GM03348 (cell line): ENCODE results near the gene FNBP1.
"Not testable (repeated sequence)": the region's sequence is repeated elsewhere in the genome, so short reads cannot be mapped to it uniquely, and the experiment has no call there.

Experiments used
- DNase-seq: peaks from one replicate; pipeline ENCODE4 v3.0.0; 2012; ENCODE audit warnings: low spot score

The FNBP1 gene

GRCh38 chr9:129918296-129918950 is 124.6 kb downstream of the FNBP1 start:
- DNase-seq: no peak

GRCh38 chr9:129916707-129917106 is 126.3 kb downstream of the FNBP1 start:
- DNase-seq: no peak

GRCh38 chr9:129914051-129914450 is 128.9 kb downstream of the FNBP1 start:
- no peak for DNase-seq

GRCh38 chr9:129910628-129911567 is 132.1 kb downstream of the FNBP1 start:
- peak; percentile 92 for DNase-seq

- DNase-seq: no peak
These were observed 133.1 kb downstream of the FNBP1 start for GRCh38 chr9:129909851-129910250.

GRCh38 chr9:129908906-129909305 is 134.1 kb downstream of the FNBP1 start:
- no peak for DNase-seq

GRCh38 chr9:129907201-129907600 is 135.8 kb downstream of the FNBP1 start:
- no peak for DNase-seq

- DNase-seq: no peak
These were observed 136.7 kb downstream of the FNBP1 start for GRCh38 chr9:129906298-129906697.

GRCh38 chr9:129904734-129905133 is 138.3 kb downstream of the FNBP1 start:
- no peak for DNase-seq

- DNase-seq: no peak
These were observed 140.3 kb downstream of the FNBP1 start for GRCh38 chr9:129902740-129903134.

GRCh38 chr9:129901993-129902739 is 140.8 kb downstream of the FNBP1 start:
- no peak for DNase-seq

- no peak for DNase-seq
These were observed 142.5 kb downstream of the FNBP1 start for GRCh38 chr9:129900263-129901027.

- no peak for DNase-seq
These were observed 143.4 kb downstream of the FNBP1 start for GRCh38 chr9:129899620-129900019.

GRCh38 chr9:129898185-129898584 is 144.8 kb downstream of the FNBP1 start:
- no peak for DNase-seq

- no peak for DNase-seq
These were observed 145.7 kb downstream of the FNBP1 start for GRCh38 chr9:129897263-129897662.

GRCh38 chr9:129895376-129896268 is 147.4 kb downstream of the FNBP1 start:
- DNase-seq: no peak

GRCh38 chr9:129894120-129894823 is 148.7 kb downstream of the FNBP1 start:
- DNase-seq: no peak

GRCh38 chr9:129891569-129891968 is 151.4 kb downstream of the FNBP1 start:
- no peak for DNase-seq

GRCh38 chr9:129890718-129891299 is 152.2 kb downstream of the FNBP1 start:
- not testable (repeated sequence) for DNase-seq
